ENCODE data around the gene ITGAD.

DNA sequence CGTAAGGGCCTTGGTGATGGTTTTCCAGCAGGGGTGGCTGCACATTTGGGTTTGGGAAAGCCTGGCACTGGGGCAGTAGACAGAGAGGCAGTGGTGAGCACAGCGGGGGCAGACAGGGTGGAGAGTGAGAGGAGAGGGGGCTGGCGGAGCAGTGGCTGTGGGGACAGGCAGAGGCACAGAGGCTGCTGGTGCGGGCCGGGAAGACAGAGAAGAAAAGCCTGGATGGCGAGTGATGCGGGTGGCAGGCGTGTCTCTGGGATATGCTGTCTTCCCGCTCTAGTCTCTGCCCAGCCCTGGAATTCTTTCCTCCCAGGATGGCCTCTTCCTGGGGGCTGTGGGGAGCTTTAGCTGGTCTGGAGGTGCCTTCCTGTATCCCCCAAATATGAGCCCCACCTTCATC is 16.9 kb downstream of the ITGAD start:
- TF ChIP-seq POLR2A (IDR thresholded peaks at IDR 0.05), result no peak
- TF ChIP-seq, protein P1, sequence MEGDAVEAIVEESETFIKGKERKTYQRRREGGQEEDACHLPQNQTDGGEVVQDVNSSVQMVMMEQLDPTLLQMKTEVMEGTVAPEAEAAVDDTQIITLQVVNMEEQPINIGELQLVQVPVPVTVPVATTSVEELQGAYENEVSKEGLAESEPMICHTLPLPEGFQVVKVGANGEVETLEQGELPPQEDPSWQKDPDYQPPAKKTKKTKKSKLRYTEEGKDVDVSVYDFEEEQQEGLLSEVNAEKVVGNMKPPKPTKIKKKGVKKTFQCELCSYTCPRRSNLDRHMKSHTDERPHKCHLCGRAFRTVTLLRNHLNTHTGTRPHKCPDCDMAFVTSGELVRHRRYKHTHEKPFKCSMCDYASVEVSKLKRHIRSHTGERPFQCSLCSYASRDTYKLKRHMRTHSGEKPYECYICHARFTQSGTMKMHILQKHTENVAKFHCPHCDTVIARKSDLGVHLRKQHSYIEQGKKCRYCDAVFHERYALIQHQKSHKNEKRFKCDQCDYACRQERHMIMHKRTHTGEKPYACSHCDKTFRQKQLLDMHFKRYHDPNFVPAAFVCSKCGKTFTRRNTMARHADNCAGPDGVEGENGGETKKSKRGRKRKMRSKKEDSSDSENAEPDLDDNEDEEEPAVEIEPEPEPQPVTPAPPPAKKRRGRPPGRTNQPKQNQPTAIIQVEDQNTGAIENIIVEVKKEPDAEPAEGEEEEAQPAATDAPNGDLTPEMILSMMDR (IDR thresholded peaks at IDR 0.05), result no peak

Data from heart left ventricle (tissue), 13 donors.